ENCODE measurements around the gene IFNL4.
"Not testable (repeated sequence)": the region's sequence is repeated elsewhere in the genome, so short reads cannot be mapped to it uniquely, and the experiment has no call there.

Gene IFNL4

DNA sequence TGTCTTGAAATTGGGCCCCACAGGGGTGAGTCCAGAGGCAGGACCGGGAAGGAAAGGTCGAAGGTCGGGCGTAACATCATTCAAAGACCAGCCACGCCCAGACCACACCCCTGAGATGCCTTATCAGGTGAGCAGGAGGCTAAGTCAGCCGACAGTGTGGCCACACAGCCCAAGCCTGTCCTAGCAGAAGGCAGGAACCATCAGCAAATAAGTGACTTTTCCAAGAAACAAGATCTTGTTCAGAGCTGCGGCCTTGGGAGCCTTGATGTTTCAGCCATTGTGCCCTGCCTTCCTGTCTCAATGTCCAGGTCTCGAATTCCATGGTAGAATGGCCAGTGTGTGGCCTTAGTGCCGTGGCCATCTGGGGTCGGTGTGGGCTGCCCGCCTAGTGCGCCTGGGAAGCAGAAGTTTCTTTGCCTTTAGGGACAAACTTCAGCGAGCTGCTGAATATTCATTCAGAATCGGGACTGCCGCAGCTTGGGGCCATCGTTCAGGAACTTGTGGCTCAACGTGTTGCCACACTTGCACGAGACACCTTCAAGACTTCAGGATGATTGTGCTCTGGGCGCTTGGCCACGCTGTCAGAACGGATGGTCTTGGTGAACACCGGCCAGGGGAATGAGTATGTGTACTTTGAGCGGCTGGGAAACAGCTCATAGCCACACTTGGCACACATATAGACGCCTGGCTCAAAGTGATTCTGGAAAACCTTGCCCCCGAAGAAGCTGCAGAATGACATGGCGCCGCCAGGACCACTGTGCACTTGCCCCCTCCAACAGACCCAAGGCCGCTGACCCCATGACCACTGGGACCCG is 6.1 kb upstream of the IFNL4 start:
- no peak for DNase-seq

- DNase-seq = no peak
Observed at GRCh38 chr19:39253374-39254149, 4.9 kb upstream of the IFNL4 start.

DNA sequence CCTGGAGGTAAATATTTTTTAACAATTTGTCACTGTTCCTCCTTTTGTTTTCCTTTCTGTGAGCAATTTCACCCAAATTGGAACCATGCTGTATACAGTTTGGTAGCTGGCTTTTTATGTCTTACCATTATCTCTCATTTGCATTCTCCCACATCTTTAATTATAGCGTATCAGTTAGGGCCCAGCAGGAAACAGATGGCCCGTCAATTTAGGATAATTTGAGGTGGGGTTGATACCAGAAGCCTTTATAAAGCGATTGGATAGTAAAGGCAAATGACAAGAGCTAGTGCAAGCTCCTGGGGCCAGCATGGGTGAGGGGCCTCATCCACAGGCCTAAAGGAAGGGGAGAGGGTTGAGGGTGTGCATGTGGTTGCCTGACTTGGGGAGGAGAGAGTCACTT is 3.8 kb upstream of the IFNL4 start:
- no peak for DNase-seq

DNA sequence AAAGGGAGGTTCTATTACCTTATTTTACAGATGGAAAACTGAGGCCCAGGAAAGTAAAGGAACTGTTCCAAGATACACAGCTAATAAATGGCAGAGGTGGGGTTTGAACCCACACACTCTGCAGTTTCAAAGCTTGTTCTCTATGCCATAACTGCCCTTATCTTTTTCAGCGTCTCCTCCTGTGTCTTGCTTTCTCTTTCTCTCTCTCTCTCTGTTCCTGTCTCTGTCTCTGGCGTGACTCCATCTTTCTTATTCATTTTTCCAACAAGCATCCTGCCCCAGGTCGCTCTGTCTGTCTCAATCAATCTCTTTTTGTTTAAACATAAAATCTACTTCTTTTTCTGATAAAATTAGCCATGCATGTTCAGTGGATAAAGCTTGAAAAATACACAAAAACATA is 3.2 kb upstream of the IFNL4 start:
- DNase-seq = no peak

- DNase-seq = no peak
Observed at GRCh38 chr19:39251081-39251480, 2.4 kb upstream of the IFNL4 start.

- no peak for DNase-seq
Observed at GRCh38 chr19:39247701-39248664, 673 bp downstream of the IFNL4 start.

GRCh38 chr19:39246951-39247669 is 1.5 kb downstream of the IFNL4 start:
- no peak for DNase-seq

DNA sequence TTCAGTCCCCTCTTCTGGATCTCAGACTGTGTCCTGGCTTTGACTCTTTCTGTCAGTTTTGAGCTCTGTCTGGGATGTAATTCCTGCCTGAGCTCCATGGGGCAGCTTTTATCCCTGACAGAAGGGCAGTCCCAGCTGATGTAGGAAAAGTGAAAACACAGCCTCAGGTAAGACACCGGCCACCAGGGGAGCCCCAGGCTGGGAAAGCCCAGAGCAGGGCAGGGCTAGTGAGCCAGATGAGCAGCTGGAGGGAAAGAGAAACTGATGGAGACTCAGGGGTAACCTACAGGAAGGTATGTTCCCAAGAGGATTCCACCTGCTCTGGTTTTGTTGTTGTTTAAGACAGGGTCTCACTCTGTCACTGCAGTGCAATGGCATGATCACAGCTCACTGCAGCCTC is 3.5 kb downstream of the IFNL4 start:
- DNase-seq = not testable (repeated sequence)

GRCh38 chr19:39244410-39245100 is 4.1 kb downstream of the IFNL4 start, which contains the start of gene IFNL3:
Gene IFNL3 (minus strand): TSS chr19:39245006. CDS start chr19:39244967, 39 bp downstream.
- DNase-seq = not testable (repeated sequence)

DNA sequence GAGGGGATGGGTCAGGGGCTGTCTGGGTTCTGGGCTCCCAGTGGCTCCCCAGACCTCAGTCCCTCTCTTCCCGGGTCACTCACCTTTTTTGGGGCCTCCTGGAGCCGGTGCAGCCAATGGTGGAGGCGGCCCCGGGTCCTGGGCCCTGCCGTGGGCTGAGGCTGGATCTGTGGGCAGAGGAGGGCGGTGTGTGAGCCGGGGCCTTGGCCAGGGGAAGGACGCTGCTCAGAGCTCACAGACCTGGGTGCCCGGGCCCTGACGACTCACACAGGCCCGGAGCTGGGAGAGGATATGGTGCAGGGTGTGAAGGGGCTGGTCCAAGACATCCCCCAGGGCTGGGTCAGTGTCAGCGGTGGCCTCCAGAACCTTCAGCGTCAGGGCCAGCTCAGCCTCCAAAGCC is 4.9 kb downstream of the IFNL4 start:
- DNase-seq = not testable (repeated sequence)

DNA sequence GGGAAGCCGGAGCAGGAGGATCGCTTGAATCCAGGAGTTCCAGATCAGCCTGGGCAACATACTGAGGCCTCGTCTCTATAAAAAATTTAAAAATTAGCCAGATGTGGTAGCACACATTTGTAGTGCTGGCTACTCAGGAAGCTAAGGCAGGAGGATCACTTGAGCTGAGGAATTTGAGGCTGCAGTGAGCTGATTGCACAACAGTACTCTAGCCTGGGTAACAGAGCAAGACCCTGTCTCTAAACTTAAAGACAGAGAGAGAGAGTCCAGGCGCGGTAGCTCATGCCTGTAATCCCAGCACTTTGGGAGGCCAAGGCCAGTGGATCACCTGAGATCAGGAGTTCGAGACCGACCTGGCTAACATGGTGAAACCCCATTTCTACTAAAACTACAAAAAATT is 8.2 kb downstream of the IFNL4 start:
- no peak for DNase-seq

- DNase-seq = no peak
Observed at GRCh38 chr19:39238944-39239343, 9.7 kb downstream of the IFNL4 start.

DNA sequence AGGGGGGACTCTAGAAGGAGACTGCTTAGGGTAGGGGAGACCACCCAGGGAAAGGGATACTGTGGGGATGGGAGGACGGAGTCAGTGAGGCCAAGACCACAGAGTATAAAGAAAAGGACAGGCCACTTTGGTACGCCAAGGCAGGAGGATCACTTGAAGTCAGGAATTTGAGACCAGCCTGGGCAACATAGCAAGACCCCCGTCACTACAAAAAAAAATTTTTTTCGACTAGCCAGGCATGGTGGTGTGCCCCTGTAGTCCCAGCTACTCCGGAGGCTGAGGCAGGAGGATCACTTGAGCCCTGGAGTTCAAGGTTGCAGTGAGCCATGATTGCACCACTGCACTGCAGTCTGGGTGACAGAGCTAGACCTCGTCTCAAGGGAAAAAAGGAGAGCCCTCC is 10.4 kb downstream of the IFNL4 start:
- DNase-seq = no peak

DNA sequence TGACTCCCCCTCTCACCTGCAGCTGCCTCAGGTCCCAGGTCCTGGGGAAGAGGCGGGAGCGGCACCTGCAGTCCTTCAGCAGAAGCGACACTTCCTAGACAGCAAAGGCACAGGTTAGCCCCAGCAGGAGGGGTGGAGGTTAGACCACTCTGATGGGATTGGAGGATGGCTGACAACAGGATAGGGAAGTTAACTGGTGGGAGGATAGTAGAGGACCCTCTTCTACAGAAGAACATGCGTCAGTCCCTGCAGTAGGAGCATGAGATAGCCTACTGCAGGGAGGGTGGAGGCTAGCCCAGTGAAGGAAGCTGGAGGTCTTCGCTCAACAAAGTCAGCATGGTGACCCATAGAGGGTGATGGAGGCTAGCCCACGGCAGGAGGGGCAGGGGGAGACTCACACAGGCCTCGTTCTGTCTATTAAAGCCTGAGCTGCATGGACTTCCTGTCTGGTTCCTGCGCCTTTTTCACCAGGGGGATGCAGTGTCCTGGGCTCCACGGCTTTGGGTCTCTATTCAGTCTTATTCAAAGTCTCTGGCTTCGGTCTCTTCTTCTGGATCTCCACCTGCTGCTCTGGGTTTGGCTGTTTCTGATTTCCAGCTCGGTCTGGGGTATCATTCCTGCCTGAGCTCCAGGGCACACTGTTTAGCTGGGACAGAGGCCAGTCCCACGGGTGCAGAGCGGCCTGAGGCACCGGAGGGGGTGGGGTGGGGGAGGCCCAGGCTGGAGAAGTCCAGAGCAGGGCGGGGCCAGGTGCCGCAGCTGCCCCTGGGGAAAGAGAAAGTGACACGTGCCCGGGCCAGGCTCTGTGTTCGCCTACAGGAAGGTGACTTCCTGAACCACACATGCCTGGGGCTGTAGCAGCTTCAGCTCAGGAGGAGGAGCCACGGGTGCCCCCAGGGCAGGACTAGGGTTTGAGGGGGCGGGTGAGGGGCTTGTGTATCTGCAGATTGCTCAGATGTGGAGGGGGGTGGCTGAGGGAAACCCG is 11.2 kb downstream of the IFNL4 start:
- DNase-seq = no peak

DNA sequence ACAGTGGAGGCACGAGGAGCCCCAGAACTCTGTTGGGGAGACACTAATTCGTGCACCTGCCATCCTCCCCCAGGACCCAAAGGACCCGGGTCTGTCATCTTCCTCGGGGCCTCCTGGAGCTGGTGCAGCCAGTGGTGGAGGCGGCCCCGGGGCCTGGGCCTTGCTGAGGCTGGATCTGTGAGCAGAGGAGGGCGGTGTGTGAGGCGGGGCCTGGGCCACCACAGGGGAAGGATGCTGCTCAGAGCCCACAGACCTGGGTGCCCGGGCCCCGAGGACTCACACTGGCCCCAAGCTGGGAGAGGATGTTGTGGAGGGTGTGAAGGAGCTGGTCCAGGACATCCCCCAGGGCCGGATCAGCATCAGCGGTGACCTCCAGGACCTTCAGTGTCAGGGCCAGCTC is 12.1 kb downstream of the IFNL4 start:
- DNase-seq = no peak

GRCh38 chr19:39232708-39233107 is 15.9 kb downstream of the IFNL4 start:
- DNase-seq = no peak

DNA sequence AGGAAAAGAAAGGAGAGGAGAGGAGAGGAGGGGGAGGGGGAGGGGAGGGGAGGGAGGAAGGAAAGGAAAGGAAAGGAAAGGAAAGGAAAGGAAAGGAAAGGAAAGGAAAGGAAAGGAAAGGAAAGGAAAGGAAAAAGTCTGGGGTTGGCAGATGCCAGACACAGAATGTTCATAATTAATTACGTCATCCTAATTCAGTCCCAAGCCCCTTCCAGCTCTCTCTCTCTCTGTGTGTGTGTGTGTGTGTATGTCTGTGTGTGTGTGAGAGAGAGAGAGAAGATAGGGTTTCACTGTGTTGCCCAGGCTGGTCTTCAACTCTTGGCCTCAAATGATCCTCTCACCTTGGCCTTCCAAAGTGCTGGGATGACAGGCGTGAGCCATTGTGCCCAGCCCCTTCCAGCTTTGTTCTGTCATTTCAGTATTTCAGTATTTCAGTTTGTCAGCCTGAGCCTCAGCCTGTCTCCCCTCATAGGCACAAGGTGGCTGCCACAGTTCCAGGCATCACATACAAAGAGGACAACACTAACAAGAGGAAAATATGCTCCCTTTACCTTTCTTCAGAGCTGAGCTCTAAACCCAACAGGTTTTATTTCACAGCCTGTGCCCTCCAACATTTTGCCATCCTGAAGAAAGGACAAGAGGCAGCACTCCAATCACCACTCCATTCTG is 18.4 kb downstream of the IFNL4 start:
- no peak for DNase-seq

DNA sequence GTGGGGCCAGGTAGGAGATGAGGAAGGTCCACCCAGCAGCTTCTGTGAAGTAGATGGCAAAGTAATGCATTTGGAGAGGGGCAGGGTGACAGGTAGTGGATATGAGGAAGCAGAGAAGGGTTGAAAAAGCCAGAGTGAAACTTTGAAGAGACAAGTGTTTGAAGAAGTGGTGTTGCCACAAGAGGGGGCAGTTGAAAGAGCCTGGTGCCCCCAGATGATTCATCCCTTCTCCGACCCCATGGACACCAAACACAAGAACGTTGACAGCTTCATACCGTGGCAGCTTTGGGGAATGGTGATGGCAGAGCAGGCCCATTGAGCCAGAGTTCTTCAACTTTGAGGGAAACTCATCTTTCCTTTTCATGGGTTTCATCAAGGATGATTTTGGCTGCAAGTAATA is 23.7 kb downstream of the IFNL4 start:
- DNase-seq = no peak

DNA sequence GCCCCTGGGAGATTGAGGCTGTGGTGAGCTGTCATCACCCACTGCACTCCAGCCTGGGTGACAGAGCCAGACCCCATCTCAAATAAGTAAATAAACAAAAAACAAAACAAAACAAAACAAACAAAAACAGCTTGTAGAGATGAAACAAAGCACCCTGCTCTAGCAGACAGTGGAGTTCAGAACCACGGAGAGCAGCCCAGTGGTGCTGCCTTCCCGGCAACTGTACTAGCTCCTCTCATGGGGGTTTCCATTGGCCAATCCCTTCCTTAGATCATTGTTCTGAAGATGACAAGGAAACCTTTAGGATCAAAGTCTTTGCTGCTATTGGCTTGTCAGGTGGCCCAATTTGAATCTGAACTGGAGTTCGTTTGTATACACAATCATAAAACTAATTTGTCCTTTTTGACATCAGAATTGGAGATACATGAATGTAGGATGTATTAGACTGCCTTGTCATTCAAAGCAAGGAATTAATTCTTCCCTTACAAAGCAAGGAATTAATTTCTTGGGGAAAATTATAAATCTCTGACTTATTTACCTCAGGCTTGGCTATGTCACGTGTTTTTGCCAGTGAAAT is 24.9 kb downstream of the IFNL4 start:
- no peak for DNase-seq

Data from NCI-H1436 treated with DMSO at 0.1 percent for 48 hours (cell line).